OCI-LY1 (cell line): ENCODE measurements around the gene ALKBH7.

ENCODE experiments used
- H2AFZ ChIP-seq: fragments of 200-600 bp; sonication (generic), shearing (Covaris generic); 2 replicates; pipeline ENCODE4 v1.6.0; 2014; ENCODE audit warnings: antibody characterized with exemption, mild to moderate bottlenecking, low read length
- H3F3A ChIP-seq: fragments of 200-600 bp; sonication (generic), shearing (Covaris generic); 2 replicates; pipeline ENCODE4 v1.6.0; 2014; ENCODE audit warnings: mild to moderate bottlenecking, antibody characterized with exemption, low read length, moderate library complexity; ENCODE audit not compliant: insufficient read depth
- H3K27ac ChIP-seq: fragments of 200-600 bp; sonication (generic); 2 replicates; pipeline ENCODE4 v1.5.1; 2014; ENCODE audit warnings: low read length, mixed run types, mild to moderate bottlenecking, low read depth; ENCODE audit not compliant: poor library complexity, severe bottlenecking
- H3K27me3 ChIP-seq: fragments of 200-600 bp; sonication (generic); 2 replicates; pipeline ENCODE4 v1.6.0; 2014; ENCODE audit warnings: antibody characterized with exemption, mild to moderate bottlenecking, low read length, moderate library complexity; ENCODE audit not compliant: insufficient read depth
- H3K36me3 ChIP-seq: fragments of 200-600 bp; sonication (generic); 2 replicates; pipeline ENCODE4 v1.6.1; 2014; ENCODE audit warnings: mild to moderate bottlenecking, antibody characterized with exemption, low read length, moderate library complexity, mixed read lengths; ENCODE audit not compliant: insufficient read depth
- H3K4me1 ChIP-seq: fragments of 200-600 bp; sonication (generic); 2 replicates; pipeline ENCODE4 v1.5.1; 2014; ENCODE audit warnings: mild to moderate bottlenecking, low read length, moderate library complexity; ENCODE audit not compliant: insufficient read depth, severe bottlenecking
- H3K4me2 ChIP-seq: fragments of 200-600 bp; sonication (generic), shearing (Covaris generic); 2 replicates; pipeline ENCODE4 v1.6.1; 2014; ENCODE audit warnings: low read length
- H3K4me3 ChIP-seq: fragments of 200-600 bp; sonication (generic); 2 replicates; pipeline ENCODE4 v1.5.1; 2014; ENCODE audit warnings: low read length, low read depth, mild to moderate bottlenecking, mixed read lengths; ENCODE audit not compliant: poor library complexity, severe bottlenecking
- H3K79me2 ChIP-seq: fragments of 200-600 bp; shearing (Covaris generic); 2 replicates; pipeline ENCODE4 v1.6.1; 2016; ENCODE audit warnings: mixed run types, low read length, mixed read lengths; ENCODE audit not compliant: insufficient read depth
- H3K9ac ChIP-seq: fragments of 200-600 bp; sonication (generic), shearing (Covaris generic); 2 replicates; pipeline ENCODE4 v1.6.1; 2014; ENCODE audit warnings: mild to moderate bottlenecking, low read length, mixed read lengths
- H3K9me2 ChIP-seq: fragments of 200-600 bp; sonication (generic), shearing (Covaris generic); 2 replicates; pipeline ENCODE4 v1.6.1; 2014; ENCODE audit warnings: low read depth, mild to moderate bottlenecking, low read length, mixed read lengths
- H3K9me3 ChIP-seq: fragments of 200-600 bp; shearing (Covaris generic); 2 replicates; pipeline ENCODE4 v1.6.1; 2014; ENCODE audit warnings: low read length, mixed read lengths
- H4K20me1 ChIP-seq: fragments of 200-600 bp; sonication (generic), shearing (Covaris generic); 2 replicates; pipeline ENCODE4 v1.6.0; 2016; ENCODE audit warnings: mild to moderate bottlenecking, low read length; ENCODE audit not compliant: insufficient read depth
- CTCF ChIP-seq: fragments of 200-600 bp; sonication (generic), shearing (Covaris generic); IDR thresholded peaks from 2 replicates; pipeline ENCODE4 v1.5.1; 2017; ENCODE audit warnings: mild to moderate bottlenecking, antibody characterized with exemption, low read length, moderate library complexity, mixed read lengths
- EZH2 ChIP-seq: fragments of 200-600 bp; sonication (generic), shearing (Covaris generic); IDR thresholded peaks from 2 replicates; pipeline ENCODE4 v1.8.0; 2017; ENCODE audit warnings: borderline replicate concordance, mixed run types, mild to moderate bottlenecking, antibody characterized with exemption, low read length, moderate library complexity, mixed read lengths

ALKBH7 gene

GRCh38 chr19:6413291-6413690 lies 40.7 kb downstream of the ALKBH7 start:
- Histone ChIP-seq H3F3A (no peaks in the 10 kb centered on the region), H3K4me1 (no peaks in the 10 kb centered on the region), H3K27me3 (no peaks in the 10 kb centered on the region), H3K36me3 (peaks cover 49% of the 10 kb centered on the region), H2AFZ (no peak overlapping the region), H3K4me3 (no peak overlapping the region), H3K4me2 (no peak overlapping the region), H3K79me2 (no peaks in the 10 kb centered on the region), H3K9me3 (no peaks in the 10 kb centered on the region), H3K9ac (no peak overlapping the region), H3K27ac (no peak overlapping the region), H4K20me1 (no peaks in the 10 kb centered on the region), H3K9me2 (no peaks in the 10 kb centered on the region)
- TF ChIP-seq CTCF (no peak), EZH2 (no peak)

- H3F3A ChIP-seq = no peaks in the 10 kb centered on the region
- no peak overlapping the region for H3K9ac ChIP-seq
- no peaks in the 10 kb centered on the region for H3K9me2 ChIP-seq
- no peaks in the 10 kb centered on the region for H3K27me3 ChIP-seq
- no peak overlapping the region for H3K27ac ChIP-seq
- no peak overlapping the region for H3K4me2 ChIP-seq
- no peak for TF ChIP-seq EZH2
- TF ChIP-seq CTCF = no peak
- no peaks in the 10 kb centered on the region for H4K20me1 ChIP-seq
- H3K9me3 ChIP-seq = no peaks in the 10 kb centered on the region
- H3K79me2 ChIP-seq = no peaks in the 10 kb centered on the region
- no peaks in the 10 kb centered on the region for H3K4me1 ChIP-seq
- no peak overlapping the region for H3K4me3 ChIP-seq
- no peak overlapping the region for H2AFZ ChIP-seq
- peaks cover 56% of the 10 kb centered on the region for H3K36me3 ChIP-seq
Measured at GRCh38 chr19:6413721-6414643, 41.4 kb downstream of the ALKBH7 start.

- no peak for TF ChIP-seq EZH2
- no peak for TF ChIP-seq CTCF
- no peaks in the 10 kb centered on the region for H4K20me1 ChIP-seq
- peaks cover 66% of the 10 kb centered on the region for H3K36me3 ChIP-seq
- H3K9me3 ChIP-seq = no peaks in the 10 kb centered on the region
- H3K27me3 ChIP-seq = no peaks in the 10 kb centered on the region
- no peak overlapping the region for H3K27ac ChIP-seq
- H3K79me2 ChIP-seq = peaks cover 4% of the 10 kb centered on the region; the same call in 1 of the 2 replicates
- no peaks in the 10 kb centered on the region for H3K9me2 ChIP-seq
- no peak overlapping the region for H3K4me2 ChIP-seq
- no peaks in the 10 kb centered on the region for H3F3A ChIP-seq
- H2AFZ ChIP-seq = no peak overlapping the region
- no peak overlapping the region for H3K9ac ChIP-seq
- H3K4me3 ChIP-seq = no peak overlapping the region
- H3K4me1 ChIP-seq = no peaks in the 10 kb centered on the region
Measured at GRCh38 chr19:6414793-6415590, 42.4 kb downstream of the ALKBH7 start.
